Bronchial smooth muscle cell (primary cell): ENCODE results near the gene MDFIC2. TPM values are rescaled to one million over a fixed set of nuclear protein-coding genes. Genes with fewer than 3 reads are reported as not detected.

Experiments
- total RNA-seq: library from RNA; depleted of rRNA; stranded (reverse); fragments of >200 nt; gene quantifications from 2 replicates; pipeline ENCODE4 v1.2.1, GENCODE V29; 2014

The MDFIC2 gene
- total RNA-seq, result not detected in 2 replicates

DNA sequence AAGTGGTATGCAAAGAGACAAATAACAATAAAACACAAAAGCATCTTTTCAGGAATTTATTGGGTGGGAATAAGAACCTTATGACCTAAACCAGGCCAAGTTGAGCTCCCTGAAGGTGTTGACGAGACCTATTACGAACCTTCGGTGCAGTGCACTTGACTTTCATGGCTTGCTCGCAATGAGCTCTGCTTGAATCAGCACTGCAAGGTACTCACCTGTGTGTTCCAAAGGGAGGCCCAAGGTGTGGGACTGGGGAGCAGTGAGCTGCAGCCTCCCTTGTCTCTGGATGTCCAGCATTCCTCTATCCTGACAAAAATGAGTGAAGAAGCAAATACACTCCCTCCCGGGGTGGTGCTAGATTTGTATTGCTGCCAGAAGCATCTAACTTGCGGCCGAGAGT is at the start of gene MDFIC2:
TSS of gene MDFIC2 (minus strand) at position 303 of the 400 bp plus-strand sequence. CDS start 665 bp downstream, outside the sequence.

